GM12891 (cell line): ENCODE measurements around the gene NOL8.

Experiments used
- PAX5 ChIP-seq: IDR thresholded peaks from 2 replicates; pipeline ENCODE4 v1.6.1; 2011; ENCODE audit warnings: low read length, moderate library complexity, mild to moderate bottlenecking; ENCODE audit not compliant: insufficient read depth, severe bottlenecking
- POLR2A ChIP-seq: IDR thresholded peaks from 2 replicates; pipeline ENCODE4 v1.6.1; 2011; ENCODE audit warnings: low read depth, low read length, control low read depth
- POLR2AphosphoS5 ChIP-seq: IDR thresholded peaks from 2 replicates; pipeline ENCODE4 v1.6.1; 2011; ENCODE audit warnings: low read depth, low read length, control low read depth
- POU2F2 ChIP-seq: IDR thresholded peaks from 2 replicates; pipeline ENCODE4 v1.6.1; 2011; ENCODE audit warnings: low read depth, mild to moderate bottlenecking, control low read depth, low read length, moderate library complexity
- SPI1 ChIP-seq: IDR thresholded peaks from 2 replicates; pipeline ENCODE4 v1.6.1; 2011; ENCODE audit warnings: low read depth, low read length, control low read depth

- TF ChIP-seq POLR2A (no peak), POLR2AphosphoS5 (no peak), POU2F2 (no peak), SPI1 (peak; percentile 91), PAX5 (no peak)
Observed at GRCh38 chr9:92360083-92360482, 34.9 kb upstream of the NOL8 start.
